ENCODE results near the gene TMPRSS5.

GRCh38 chr11:113728814-113729213 lies 22.7 kb upstream of the TMPRSS5 start:
- no peak for TF ChIP-seq CTCF (IDR thresholded peaks at IDR 0.05; ENCODE audit: insufficient read depth, low read depth, low read length)
- TF ChIP-seq EZH2 (IDR thresholded peaks at IDR 0.05; ENCODE audit: insufficient read depth, low read length), result no peak
